GM18868 (cell line): ENCODE results near the gene HSD11B1L.
A peak's percentile ranks its signal among the peaks of the same experiment; 100 is the strongest.
"Not testable (repeated sequence)": the region's sequence is repeated elsewhere in the genome, so short reads cannot be mapped to it uniquely, and the experiment has no call there.

Source experiments
- ATAC-seq: cut with Tn5 transposase; IDR thresholded peaks from one replicate; pipeline ENCODE4 v1.9.1; 2021; ENCODE audit warnings: mild to moderate bottlenecking, moderate library complexity; ENCODE audit not compliant: unreplicated experiment

Gene HSD11B1L

DNA sequence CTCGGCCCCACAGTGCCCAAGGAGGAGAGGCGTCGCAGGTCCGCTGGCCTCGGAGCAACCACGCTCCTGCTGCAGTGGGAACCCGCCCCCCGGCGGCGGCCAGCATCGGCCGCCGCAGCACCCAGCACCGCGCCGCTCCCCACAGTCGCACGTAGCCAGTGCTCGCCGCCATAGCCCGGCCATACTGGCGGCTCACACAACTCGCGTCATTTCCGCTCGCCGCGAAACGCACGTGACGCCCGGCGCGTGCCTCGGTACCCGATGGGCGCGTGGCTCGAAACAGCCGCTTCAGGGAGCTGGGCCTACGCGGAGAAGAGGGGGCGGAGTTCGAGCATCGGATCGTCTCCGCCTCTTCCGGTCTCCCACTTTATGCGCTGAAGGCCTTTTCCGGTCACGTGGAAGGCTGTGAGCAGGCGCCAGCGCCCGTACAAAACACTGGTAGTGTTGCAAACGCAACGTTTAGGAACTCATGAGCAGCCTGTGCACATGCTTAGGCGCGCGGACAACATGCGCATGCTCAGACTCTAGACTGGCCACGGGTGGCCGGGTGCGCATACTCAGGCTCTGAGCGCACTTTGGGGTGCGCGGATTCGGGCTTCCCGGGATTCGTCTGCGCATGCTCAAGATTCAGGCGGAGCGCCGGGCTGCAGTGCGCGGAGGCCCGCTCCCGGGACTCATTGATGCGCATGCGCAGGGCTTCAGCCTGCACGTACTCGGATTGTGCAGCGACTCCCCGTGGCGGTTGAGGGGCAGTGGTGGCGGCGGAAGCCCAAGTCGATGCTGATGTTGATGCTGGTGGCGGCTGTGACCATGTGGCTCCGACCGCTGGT, 39.3 kb downstream of the HSD11B1L start, which contains the start of the genes CATSPERD and LONP1:
Gene CATSPERD (plus strand): TSS at position 677 of the 830 bp plus-strand sequence. CDS start 101 bp downstream, at position 778.
Gene LONP1 (minus strand): TSS at position 186 of the 830 bp plus-strand sequence. CDS start 14 bp downstream, at position 172.
- ATAC-seq = peak; percentile 86

DNA sequence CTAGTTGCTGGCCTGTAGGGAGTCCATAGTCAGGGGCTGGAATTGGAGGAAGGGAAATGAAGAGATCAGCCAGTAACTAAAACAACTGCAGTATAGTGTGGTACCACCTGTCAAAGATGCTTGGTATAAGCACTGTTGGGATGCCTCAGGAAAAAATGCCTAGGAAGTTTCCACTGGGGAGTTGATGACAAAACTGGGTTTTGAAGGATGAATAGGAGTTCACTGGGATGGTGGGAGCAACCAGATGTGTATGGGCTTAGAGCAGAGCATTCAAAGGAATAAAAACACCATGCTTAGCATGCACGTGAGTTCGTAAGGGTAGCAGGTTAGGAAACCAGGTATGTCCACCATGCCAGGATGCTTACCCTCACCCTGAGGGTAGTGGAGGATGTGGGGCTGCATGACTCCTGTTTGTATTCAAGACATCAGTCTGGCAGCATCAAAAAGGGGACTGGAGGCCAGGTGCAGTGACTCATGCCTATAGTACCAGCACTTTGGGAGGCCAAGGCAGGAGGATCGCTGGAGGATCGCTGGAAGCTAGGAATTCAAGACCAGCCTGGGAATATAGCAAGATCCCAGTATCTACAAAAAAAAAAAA, 46.7 kb downstream of the HSD11B1L start:
- no peak for ATAC-seq

DNA sequence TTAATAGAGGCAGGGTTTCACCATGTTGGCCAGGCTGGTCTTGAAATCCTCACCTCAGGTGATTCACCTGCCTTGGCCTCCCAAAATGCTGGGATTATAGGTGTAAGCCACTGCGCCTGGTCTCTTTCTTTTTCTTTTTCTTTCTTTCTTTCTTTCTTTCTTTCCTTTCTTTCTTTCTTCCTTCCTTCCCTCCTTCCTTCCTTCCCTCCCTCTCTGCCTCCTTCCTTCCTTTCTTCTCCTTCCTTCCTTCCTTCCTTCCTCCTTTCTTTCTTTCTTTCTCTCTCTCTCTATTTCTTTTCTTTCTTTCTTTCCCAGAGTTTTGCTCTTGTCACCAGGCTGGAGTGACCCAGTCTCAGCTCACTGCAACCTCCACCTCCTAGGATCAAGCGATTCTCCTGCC, 52.3 kb downstream of the HSD11B1L start:
- ATAC-seq = not testable (repeated sequence)
